ENCODE data around the gene BROX.

The BROX gene

GRCh38 chr1:222769971-222770620 lies 57.7 kb downstream of the BROX start:
- FAIRE-seq (no peak), DNase-seq (ENCODE audit: insufficient read length, low spot score) (no peak)

GRCh38 chr1:222772996-222773379 lies 60.6 kb downstream of the BROX start:
- DNase-seq (ENCODE audit: insufficient read length, low spot score) (no peak), FAIRE-seq (no peak)

GRCh38 chr1:222777463-222777862 lies 65.1 kb downstream of the BROX start:
- FAIRE-seq (no peak), DNase-seq (ENCODE audit: insufficient read length, low spot score) (no peak)

- DNase-seq (ENCODE audit: insufficient read length, low spot score) (no peak), FAIRE-seq (no peak)
These were observed 65.6 kb downstream of the BROX start for GRCh38 chr1:222777977-222778376.

GRCh38 chr1:222781251-222781650 lies 68.9 kb downstream of the BROX start:
- FAIRE-seq (no peak), DNase-seq (ENCODE audit: insufficient read length, low spot score) (no peak)

- DNase-seq (ENCODE audit: insufficient read length, low spot score) (no peak), FAIRE-seq (no peak)
These were observed 70.7 kb downstream of the BROX start for GRCh38 chr1:222783051-222783450.

GRCh38 chr1:222784371-222784770 lies 72.0 kb downstream of the BROX start:
- DNase-seq (ENCODE audit: insufficient read length, low spot score), result no peak
- FAIRE-seq, result no peak

Data from HTR-8/SVneo (cell line).